ENCODE data around the gene FH. TPM values are rescaled to one million over a fixed set of nuclear protein-coding genes. Genes with fewer than 3 reads are reported as not detected.
A peak's percentile ranks its signal among the peaks of the same experiment; 100 is the strongest.

Gene FH
- total RNA-seq, 1 donor from 2014 or later = 94.9 TPM

DNA sequence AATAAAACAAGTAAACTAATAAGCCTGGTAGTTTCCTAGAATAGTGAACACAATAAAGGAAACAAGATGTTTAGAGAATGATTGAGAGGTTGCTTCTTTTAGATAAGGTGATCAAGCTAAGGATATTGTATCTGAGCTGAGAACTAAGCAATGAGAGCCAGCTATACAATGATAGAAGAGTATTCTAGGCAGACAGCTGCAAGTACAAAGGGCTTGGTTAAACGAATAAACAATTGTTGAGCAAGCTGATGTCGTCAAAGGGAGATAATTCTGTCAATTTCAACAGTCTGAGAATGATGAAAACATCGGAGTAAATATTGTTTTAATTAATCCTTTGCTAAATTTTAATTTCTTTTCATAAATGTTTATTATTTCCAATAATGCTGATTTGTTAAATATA is 5.5 kb upstream of the FH start:
- no peak for DNase-seq (ENCODE audit: low read depth)

GRCh38 chr1:241521718-241522117 is 2.2 kb upstream of the FH start:
- DNase-seq (ENCODE audit: low read depth) = no peak

DNA sequence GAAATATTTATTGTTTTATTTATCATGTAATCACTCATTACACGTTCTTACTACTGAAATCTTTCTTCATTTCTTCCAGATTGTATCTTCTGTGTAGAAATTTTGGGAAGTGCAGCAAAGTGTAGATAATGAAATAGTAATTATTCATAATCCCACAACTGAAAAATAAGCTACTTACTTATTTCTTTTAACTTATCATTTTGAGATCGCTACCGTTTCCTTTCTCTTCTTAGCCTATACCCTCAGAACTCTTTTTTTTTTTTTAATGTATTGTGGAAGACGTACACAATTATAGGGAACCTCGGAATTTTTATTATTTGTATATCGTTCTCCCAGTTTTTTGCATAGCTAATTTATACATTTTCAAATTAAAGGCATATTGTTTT is 518 bp upstream of the FH start:
- DNase-seq (ENCODE audit: low read depth) = no peak

DNA sequence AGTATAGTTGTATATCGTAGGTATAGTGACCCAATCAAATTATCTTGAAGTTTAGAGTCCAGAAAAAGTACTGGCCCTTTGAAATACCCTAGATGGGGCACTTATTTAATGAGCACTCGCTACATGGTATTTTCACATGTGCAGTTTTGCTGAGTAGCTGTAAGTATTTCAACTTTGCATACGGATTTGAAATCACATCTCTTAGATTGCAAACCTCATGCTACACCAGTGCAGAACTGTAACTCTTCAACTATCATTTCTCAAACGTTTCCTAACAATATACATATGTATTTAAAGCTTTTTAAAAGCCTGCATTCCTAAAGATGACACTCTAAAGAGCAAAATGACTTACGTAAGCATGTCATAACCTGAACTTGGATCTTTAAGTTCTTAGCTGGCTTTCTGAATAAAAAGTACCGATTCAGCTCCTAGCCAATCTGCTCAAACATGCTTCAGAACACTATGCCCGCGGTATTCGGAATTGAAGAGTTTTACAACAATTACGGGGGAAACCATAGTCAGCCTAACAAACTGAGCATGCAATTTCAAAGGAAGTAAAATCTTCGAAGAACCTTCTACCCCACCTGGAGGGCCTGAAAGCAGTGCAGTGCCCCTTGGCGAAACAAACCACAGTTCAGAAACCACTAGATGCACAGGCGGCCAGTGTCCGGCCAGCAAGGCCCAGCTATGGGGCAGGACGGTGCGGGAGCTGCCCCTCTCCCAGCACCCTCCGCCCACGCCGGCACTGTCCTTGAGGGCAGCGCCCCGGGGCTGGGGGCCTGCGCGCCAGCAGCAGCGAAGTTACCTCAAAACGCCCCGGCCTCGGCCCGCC is 863 bp downstream of the FH start:
- DNase-seq (ENCODE audit: low read depth) = peak; percentile 35

DNA sequence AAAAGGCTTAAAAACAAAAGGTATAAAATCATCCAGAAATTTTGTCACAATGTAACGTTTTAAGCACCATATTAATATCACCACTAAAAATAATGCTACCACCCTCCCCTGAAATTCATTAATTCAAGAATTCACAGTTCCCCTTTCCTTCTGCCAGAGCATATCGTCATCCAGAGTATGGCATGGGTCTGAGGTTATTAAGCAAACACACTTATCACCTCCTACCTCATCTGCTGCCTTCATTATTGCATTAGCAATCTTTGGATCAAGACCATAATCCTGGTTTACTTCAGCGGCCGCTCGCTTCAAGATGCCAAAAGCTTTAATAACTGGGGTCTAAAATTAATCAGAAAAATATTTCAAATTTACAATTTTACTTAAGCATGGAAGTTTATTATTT is 6.2 kb downstream of the FH start:
- no peak for DNase-seq (ENCODE audit: low read depth)

GRCh38 chr1:241507189-241507863 is 12.2 kb downstream of the FH start:
- no peak for DNase-seq (ENCODE audit: low read depth)

- no peak for DNase-seq (ENCODE audit: low read depth)
These were observed 16.1 kb downstream of the FH start for GRCh38 chr1:241503444-241503843.

GRCh38 chr1:241499910-241500309 is 19.6 kb downstream of the FH start:
- DNase-seq (ENCODE audit: low read depth) = peak; percentile 67

GRCh38 chr1:241495741-241496140 is 23.8 kb downstream of the FH start:
- DNase-seq (ENCODE audit: low read depth) = no peak

DNA sequence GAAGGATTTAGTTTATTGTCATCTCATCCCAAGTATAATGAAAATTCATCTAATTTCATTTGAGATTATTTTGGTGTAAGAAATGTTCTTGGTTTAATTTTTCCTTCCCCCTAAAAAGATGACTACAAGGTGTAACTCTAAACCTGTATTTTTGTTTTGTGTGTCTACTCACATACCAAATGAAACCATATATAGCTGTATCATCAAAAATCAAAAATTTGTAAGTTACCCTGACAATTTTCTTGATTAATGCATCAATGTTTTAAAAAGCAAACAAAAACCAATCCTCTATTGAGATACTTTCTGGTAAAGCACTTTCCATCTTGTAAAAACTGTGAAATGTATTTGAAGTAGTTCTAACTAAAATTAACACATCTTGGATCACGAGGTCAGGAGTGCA is 30.8 kb downstream of the FH start:
- DNase-seq (ENCODE audit: low read depth) = no peak

- DNase-seq (ENCODE audit: low read depth) = peak; percentile 11
These were observed 34.0 kb downstream of the FH start for GRCh38 chr1:241485554-241485992.

DNA sequence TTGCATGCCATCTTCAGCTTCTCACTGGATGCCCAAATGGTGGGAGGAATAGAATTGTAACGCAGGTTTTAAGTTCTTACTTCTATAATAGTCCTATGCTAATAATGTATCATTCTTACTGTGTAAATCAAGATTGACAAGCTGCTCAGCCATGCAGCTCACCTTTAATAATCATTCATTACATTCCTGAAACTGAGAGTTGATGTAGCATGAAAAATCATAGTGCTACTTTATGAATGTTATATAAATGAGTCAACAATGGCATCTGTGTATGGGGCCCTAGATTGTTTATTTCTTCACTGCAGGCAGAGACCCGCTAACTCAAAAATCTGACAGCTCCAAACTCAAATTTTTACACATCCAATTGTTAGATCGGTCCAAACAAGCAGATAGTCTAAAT is 34.4 kb downstream of the FH start:
- no peak for DNase-seq (ENCODE audit: low read depth)

GRCh38 chr1:241482761-241483250 is 36.7 kb downstream of the FH start:
- DNase-seq (ENCODE audit: low read depth) = peak; percentile 13

DNA sequence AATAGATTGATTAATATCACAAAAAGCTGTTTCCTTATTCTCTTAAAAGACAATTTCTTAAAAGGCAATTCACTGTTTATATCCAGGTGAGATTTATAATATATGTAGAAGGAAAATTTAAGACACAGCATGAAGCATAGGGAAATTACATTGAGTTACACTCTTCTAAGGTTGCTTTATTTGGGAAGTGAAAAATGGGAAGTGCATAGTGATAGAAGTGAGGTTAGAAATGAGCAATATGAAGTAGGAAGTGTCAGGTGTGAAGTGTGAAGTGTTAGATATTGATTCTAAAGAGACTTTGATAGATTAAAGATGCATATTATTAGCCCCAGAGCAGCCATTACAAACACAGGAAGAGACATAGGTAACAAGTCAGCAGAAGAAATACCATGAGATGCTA is 40.3 kb downstream of the FH start:
- DNase-seq (ENCODE audit: low read depth) = no peak

DNA sequence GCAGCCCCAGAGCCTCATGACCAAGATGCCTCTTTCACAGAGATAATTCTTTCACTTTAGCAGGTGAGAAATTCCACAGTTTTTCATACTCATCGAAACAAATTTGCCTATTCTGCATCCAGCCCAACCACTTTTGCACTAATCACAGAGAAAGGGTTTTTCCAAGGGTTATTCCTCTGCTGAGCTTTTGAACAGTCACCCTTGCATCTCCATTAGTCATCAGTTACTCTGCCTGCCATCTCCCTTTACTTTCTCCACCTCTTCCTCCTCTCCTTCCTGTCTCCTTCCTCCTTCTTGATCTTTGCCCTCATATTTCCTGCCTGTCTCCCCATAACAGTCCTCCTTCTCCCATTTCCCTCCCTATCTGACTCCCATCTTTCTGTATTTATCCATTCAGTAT is 43.9 kb downstream of the FH start:
- DNase-seq (ENCODE audit: low read depth) = no peak

GRCh38 chr1:241473026-241473425 is 46.5 kb downstream of the FH start:
- DNase-seq (ENCODE audit: low read depth) = no peak

- no peak for DNase-seq (ENCODE audit: low read depth)
These were observed 48.5 kb downstream of the FH start for GRCh38 chr1:241470908-241471590.

GRCh38 chr1:241470361-241470760 is 49.2 kb downstream of the FH start:
- DNase-seq (ENCODE audit: low read depth) = peak; percentile 12

- DNase-seq (ENCODE audit: low read depth) = no peak
These were observed 53.9 kb downstream of the FH start for GRCh38 chr1:241465673-241466072.

DNA sequence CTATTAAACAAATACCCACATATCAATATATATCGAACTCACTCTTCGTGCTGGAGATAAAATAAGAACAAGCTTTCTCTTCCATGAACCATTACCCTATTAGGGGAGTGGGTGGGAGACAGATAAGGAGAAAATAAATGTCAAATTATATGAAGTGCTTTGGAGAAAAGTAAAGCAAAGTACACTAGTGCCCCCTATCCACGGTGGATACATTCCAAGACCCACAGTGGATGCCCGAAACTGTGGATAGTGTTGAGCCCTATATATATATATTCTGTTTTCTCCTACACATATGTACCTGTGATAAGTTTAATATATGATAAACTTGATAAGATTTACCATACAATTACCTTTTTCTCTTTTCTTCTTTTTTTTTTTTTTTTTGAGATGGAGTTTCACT is 54.6 kb downstream of the FH start:
- DNase-seq (ENCODE audit: low read depth) = no peak

GRCh38 chr1:241462391-241462790 is 57.2 kb downstream of the FH start:
- no peak for DNase-seq (ENCODE audit: low read depth)
